ENCODE data around the gene TNP1.

The TNP1 gene

GRCh38 chr2:216859944-216860343 lies at the start of gene TNP1:
Gene TNP1, minus strand, starts transcription at chr2:216860064. Its CDS starts 30 bp downstream, at chr2:216860034.
- no peak for DNase-seq (ENCODE audit: low read depth)

DNA sequence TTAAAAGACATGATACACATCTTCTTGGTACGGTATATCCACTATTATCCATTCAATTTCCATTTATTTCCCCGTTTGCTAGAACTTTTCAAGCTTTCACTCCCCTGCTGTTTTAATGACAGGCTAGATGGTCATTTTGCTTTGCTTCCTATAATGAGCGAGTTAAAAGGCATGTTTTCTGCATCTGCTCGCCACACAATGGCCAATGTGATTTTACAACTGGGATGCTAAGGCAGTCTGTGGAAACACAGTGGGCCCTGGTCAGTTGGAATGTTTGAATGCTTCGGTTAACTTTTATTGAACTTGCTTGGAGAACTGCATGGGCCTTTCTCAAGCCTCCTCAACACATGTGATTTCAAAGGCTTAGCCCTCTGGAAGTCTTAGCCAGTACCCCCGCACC lies 48.4 kb upstream of the TNP1 start:
- peak; percentile 6 for DNase-seq (ENCODE audit: low read depth)

DNA sequence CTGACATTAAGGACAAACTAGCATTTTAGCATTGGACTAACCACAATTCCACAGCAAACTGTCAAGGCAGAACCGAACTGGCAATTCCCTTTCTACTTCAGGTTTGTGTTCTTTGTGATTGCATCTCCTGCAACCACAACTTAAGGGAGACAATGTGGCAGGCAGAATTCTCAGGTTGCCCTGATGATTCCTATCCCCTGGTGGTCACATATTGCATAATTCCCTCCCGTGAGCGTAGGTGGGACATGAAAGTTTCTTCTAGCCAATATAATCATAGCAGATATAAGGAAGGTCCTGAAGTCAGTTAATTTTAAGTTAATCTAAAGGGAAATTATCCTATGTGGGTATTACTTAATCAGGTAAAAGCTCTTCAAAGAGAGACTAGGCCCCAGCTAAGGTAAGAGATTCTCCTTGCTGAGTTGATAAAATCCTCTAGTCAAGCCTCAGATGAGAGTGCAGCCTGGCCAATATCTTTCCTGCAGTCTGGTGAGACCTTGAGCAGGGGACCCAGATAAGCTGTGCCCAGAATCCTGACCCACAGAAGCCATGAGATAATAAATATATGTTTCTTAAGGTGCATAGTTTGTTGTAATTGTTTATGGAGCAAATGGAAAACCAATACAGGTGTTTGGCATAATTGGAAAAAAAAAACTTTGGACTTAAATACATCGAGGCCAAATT lies 45.9 kb upstream of the TNP1 start:
- DNase-seq (ENCODE audit: low read depth), result no peak

GRCh38 chr2:216904974-216905373 lies 45.1 kb upstream of the TNP1 start:
- DNase-seq (ENCODE audit: low read depth), result no peak

- no peak for DNase-seq (ENCODE audit: low read depth)
These were observed 44.7 kb upstream of the TNP1 start for GRCh38 chr2:216904554-216904953.

DNA sequence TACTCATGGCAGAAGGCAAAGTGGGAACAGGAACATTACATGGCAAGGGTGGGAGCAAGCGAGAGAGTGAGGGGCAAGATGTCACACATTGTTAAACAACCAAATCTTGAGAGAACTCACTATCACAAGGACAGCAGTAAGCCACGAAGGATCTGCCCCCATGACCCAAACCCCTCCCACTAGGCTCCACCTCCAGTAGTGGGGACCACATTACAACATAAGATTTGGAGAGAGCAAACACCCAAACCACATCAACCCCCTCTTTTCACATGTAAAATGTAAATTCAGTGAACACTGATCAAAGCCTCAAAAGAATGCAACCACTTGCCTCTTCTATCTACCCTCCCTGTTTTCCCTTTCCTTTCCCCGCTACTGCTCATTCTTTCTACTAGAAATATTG lies 43.6 kb upstream of the TNP1 start:
- no peak for DNase-seq (ENCODE audit: low read depth)

- DNase-seq (ENCODE audit: low read depth), result no peak
These were observed 41.4 kb upstream of the TNP1 start for GRCh38 chr2:216901273-216901672.

- DNase-seq (ENCODE audit: low read depth), result no peak
These were observed 40.5 kb upstream of the TNP1 start for GRCh38 chr2:216900406-216900805.

DNA sequence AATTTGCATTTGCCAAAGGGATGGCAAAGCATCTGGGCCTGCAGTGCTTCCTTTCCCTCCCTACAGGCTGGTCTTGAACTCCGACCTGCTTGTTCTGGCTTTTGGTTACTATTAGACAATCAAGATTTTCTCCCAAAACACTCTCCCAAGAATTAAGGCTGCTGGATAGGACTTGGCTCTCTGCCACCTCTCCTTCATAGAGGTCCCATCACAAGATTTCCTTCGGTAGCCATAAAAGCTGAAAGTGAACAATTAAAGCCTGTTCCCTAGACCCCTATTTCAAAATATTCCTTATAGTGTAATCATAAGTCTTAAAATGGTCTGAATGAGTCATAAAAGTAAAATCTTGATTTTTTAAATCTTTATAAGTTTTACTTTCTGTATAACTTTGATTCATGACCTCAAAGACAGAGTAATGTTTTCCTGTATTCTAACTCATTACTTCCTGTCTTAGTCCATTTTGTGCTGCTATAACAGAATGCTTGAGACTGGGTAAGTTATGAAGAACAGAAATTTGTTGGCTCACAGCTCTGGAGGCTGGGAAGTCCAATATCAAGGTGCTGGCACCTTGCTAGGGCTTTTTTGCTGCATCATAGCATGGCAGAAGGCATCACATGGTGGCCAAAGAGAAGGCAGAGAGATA lies 37.8 kb upstream of the TNP1 start:
- no peak for DNase-seq (ENCODE audit: low read depth)

- no peak for DNase-seq (ENCODE audit: low read depth)
These were observed 30.3 kb upstream of the TNP1 start for GRCh38 chr2:216890138-216890537.

- DNase-seq (ENCODE audit: low read depth), result no peak
These were observed 29.2 kb upstream of the TNP1 start for GRCh38 chr2:216888887-216889622.

- DNase-seq (ENCODE audit: low read depth), result no peak
These were observed 28.2 kb upstream of the TNP1 start for GRCh38 chr2:216888081-216888480.

GRCh38 chr2:216887138-216887537 lies 27.3 kb upstream of the TNP1 start:
- no peak for DNase-seq (ENCODE audit: low read depth)

DNA sequence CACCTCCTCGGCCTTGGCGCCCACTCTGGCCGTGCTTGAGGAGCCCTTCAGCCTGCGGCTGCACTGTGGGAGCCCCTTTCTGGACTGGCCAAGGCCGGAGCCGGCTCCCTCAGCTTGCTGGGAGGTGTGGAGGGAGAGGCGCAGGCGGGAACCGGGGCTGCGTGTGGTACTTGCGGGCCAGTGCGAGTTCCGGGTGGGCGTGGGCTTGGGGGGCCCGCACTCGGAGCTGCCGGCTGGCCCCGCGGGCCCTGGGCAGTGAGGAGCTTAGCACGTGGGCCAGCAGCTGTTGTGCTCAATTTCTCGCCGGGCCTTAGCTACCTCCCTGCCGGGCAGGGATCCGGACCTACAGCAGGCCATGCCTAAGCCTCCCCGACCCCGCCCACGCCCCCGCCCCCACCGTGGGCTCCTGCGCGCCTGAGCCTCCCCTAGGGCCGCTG lies 25.3 kb upstream of the TNP1 start:
- no peak for DNase-seq (ENCODE audit: low read depth)

DNA sequence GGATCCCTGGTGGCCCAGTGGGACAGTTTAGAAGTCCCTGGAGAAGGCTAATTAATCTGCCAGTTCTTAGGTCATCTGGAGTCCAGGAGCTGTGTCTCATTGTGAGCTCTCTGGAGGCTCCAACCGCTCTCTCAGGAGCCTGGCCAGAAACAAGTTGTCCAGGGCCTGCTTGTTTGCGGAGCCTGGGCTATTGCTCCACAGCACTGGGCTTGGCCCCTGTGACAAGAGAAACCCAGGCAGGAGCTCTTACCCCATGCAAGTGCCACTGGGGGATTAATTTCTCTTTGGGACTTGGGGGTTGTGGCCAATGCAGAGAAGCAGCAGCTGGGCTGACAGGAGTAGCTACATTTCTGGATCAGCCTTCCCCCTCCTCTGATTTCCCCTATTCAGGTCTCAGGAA lies 24.5 kb upstream of the TNP1 start:
- no peak for DNase-seq (ENCODE audit: low read depth)

DNA sequence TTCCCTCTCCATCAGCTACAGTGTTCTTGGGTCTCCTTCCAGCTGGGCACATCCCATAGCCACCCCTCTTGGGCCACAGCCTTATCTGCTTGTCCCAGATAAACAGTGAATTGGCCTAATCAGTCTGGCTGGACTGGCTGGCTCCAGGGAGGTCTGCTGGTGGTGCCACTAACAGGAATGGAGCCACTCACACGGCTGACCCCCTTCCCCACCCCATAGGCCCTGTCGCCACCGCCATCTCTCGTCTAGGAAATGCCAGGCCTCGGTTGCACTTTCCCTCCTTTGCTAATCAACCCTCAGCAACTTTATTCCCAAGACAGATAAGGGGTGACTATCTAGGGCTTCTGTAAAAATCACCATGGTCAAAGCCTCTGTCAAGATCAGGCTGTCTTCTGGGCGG lies 23.0 kb upstream of the TNP1 start:
- no peak for DNase-seq (ENCODE audit: low read depth)

- no peak for DNase-seq (ENCODE audit: low read depth)
These were observed 21.5 kb upstream of the TNP1 start for GRCh38 chr2:216881411-216881810.

- DNase-seq (ENCODE audit: low read depth), result peak; percentile 60
These were observed 20.8 kb upstream of the TNP1 start for GRCh38 chr2:216880509-216881184.

DNA sequence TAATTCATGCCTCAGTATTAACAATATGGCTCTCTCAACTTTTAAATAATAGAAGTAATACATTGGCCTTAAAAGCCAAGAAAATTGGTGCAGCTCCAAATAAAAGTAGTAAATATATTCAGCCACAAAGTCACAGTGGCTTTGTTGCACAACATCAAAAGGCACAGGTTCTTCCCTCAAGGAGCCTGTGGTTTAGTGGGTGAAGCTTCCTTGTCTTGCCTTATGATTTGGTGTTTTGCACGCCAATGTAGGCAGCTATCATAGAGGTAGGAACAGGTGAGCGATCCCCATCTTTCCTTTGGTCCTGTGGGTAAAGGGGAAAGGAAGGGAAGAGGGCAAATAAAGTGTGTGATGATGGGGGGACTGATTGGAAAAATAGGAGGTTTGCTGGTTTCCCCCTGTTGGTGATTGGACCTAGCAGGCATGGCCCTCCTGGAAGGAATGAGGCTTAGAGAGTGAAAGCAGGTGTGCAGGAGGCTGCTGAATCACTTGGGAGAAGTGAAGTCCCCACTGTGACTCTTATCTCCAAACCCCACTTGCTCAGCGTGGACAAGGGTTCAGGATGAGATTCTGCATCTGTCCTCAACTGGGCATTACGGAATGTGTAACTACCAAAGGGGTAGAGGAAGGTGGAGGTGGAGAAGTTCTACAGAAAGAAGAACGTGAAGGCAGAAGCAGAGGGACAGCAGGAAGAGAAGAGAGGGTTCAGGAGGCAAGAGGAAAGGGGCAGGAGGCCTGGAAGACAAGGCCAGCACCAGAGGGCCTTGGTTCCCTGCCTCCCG lies 20.1 kb upstream of the TNP1 start:
- no peak for DNase-seq (ENCODE audit: low read depth)

- DNase-seq (ENCODE audit: low read depth), result no peak
These were observed 18.2 kb upstream of the TNP1 start for GRCh38 chr2:216878072-216878471.

DNA sequence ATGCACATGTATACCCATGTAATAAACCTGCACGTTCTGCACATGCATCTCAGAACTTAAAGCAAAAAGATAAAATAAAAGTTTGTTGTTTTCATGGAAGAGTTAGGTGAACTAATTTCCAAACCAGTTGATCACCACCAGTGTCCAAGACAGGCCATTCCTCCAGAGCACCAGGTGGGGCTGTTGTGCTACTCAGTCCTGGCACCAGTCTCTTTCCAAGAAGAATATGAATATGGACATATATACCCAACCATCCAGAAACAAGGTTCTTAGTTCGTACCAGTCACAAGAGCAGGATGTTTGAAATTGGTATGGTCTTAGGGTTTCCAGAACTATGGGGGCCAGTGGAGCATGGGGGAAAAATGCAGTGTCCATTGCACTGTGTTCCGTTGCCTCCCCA lies 17.2 kb upstream of the TNP1 start:
- no peak for DNase-seq (ENCODE audit: low read depth)

DNA sequence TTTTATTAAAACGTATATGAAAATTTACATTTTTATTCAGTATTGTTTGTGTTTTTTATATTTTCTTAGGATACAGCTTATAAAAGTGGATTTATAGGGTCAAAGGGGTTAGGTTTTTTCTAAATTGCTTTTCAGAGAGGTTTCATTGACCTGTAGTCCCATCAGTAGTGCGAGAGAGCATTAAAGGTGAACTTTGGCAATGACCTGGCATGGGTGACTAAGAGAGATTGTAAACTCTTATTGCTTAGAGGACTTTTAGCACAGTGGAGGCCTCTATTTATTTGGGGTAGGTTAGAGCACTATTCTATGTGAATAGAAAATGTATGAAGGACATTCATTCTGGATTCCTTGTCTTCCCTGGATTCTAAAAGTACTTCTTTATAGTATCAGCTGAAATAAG lies 16.0 kb upstream of the TNP1 start:
- DNase-seq (ENCODE audit: low read depth), result no peak
